DMS 273 treated with DMSO at 0.1 percent for 48 hours (cell line): ENCODE data around the gene ST3GAL3.

Source experiments
- DNase-seq: peaks from one replicate; lab custom pipeline; 2025; lab: John Stamatoyannopoulos, UW

ST3GAL3 gene

GRCh38 chr1:43878854-43879253 is 171.5 kb downstream of the ST3GAL3 start:
- no peak for DNase-seq

GRCh38 chr1:43879414-43879813 is 172.1 kb downstream of the ST3GAL3 start:
- no peak for DNase-seq

- no peak for DNase-seq
Observed at GRCh38 chr1:43879996-43880395, 172.7 kb downstream of the ST3GAL3 start.

GRCh38 chr1:43880604-43881003 is 173.3 kb downstream of the ST3GAL3 start:
- no peak for DNase-seq

GRCh38 chr1:43881415-43881814 is 174.1 kb downstream of the ST3GAL3 start:
- DNase-seq: no peak

- DNase-seq: no peak
Observed at GRCh38 chr1:43882763-43883162, 175.4 kb downstream of the ST3GAL3 start.

GRCh38 chr1:43883321-43883720 is 176.0 kb downstream of the ST3GAL3 start:
- DNase-seq: no peak

- no peak for DNase-seq
Observed at GRCh38 chr1:43885279-43885801, 178.0 kb downstream of the ST3GAL3 start.

GRCh38 chr1:43887748-43888147 is 180.4 kb downstream of the ST3GAL3 start:
- no peak for DNase-seq

GRCh38 chr1:43890815-43891214 is 183.5 kb downstream of the ST3GAL3 start:
- no peak for DNase-seq

GRCh38 chr1:43893006-43893405 is 185.7 kb downstream of the ST3GAL3 start:
- no peak for DNase-seq

- no peak for DNase-seq
Observed at GRCh38 chr1:43898981-43899380, 191.6 kb downstream of the ST3GAL3 start.

GRCh38 chr1:43900386-43900785 is 193.1 kb downstream of the ST3GAL3 start:
- DNase-seq: no peak

- DNase-seq: no peak
Observed at GRCh38 chr1:43901196-43901961, 194.0 kb downstream of the ST3GAL3 start.

GRCh38 chr1:43902058-43902831 is 194.9 kb downstream of the ST3GAL3 start:
- no peak for DNase-seq

- no peak for DNase-seq
Observed at GRCh38 chr1:43904660-43905551, 197.6 kb downstream of the ST3GAL3 start.

GRCh38 chr1:43908226-43908625 is 200.9 kb downstream of the ST3GAL3 start:
- no peak for DNase-seq

- no peak for DNase-seq
Observed at GRCh38 chr1:43908858-43909257, 201.5 kb downstream of the ST3GAL3 start.

- no peak for DNase-seq
Observed at GRCh38 chr1:43910343-43910742, 203.0 kb downstream of the ST3GAL3 start.

GRCh38 chr1:43912607-43913006 is 205.3 kb downstream of the ST3GAL3 start:
- DNase-seq: no peak

- DNase-seq: no peak
Observed at GRCh38 chr1:43913051-43913501, 205.7 kb downstream of the ST3GAL3 start.
